COR-L47 (cell line): ENCODE results near the gene RRBP1.

Experiments used
- DNase-seq: peaks from one replicate; lab custom pipeline; 2025; lab: John Stamatoyannopoulos, UW

RRBP1 gene

DNA sequence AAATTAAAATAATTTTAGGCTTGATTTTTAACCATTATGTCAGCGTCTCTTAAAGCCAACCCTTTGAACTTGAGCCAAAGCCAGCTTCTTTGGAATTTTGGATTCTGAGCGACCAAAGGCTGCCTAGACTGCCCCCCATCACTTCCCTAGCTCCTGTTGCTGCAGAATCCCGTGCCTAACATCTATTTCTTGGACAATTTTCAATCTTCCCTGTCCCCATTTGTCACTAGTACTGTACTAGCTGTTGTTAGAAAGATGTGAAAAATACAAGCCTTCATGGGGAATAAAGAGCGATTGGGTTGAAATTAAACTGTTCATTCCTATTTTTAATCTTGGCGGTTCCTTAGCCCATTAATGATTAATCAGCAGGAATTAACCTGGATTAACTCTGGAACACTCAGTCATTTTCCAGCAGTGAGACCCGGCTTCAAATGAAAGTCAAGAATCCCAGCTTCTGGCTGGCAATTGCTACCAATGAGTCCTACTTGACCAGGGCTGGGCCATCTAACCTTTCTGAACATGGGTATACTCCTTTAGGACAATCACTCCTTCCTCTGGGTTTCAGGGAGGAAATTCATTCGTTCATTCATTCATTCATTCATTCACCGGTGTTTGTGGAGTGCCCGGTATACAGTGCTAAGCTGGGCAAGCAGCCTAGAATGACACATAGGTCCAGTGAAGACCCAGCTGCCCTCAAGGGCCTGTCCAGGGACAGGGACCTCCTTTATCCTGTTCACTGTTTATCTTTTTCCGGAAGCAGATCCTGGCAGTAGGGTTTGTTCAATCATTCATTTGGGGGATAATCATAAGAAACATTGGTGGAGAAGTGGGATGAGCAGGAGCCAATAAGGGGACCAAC, 1.4 kb upstream of the RRBP1 start:
- DNase-seq: no peak

DNA sequence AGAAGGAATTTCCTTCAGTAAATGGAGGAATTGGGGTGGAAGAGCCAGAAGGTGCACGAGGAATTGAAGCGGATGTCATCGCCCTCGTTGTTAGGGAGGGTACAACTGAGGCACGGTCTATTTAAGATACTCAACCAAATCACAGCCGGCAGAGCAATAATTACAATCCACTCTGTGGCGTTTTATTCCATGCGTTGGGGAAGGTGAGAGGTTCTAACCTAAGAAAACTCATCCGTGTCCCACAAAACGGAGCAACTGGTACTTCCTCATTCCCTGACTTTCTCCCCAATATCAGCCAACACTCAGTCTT, 802 bp upstream of the RRBP1 start:
- no peak for DNase-seq

DNA sequence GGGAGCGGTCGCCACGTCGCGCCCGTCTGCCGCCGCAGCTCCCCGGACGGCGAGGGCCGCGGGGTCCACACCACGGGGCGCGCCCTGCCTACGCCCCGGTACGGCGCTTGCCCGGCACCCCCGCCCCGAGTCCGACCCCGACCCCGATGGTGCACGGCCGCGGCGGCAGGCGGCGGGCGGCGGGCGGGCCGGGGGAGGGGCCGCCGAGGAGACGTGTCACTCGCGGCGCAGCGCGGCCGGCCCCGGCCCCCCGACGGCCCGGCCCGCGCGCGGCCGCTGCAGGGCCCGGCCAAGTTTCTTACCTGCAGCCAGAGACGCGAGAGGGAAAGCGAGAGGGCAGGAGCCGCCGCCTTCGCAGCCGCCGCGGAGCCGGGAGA, 328 bp downstream of the RRBP1 start:
- no peak for DNase-seq

DNA sequence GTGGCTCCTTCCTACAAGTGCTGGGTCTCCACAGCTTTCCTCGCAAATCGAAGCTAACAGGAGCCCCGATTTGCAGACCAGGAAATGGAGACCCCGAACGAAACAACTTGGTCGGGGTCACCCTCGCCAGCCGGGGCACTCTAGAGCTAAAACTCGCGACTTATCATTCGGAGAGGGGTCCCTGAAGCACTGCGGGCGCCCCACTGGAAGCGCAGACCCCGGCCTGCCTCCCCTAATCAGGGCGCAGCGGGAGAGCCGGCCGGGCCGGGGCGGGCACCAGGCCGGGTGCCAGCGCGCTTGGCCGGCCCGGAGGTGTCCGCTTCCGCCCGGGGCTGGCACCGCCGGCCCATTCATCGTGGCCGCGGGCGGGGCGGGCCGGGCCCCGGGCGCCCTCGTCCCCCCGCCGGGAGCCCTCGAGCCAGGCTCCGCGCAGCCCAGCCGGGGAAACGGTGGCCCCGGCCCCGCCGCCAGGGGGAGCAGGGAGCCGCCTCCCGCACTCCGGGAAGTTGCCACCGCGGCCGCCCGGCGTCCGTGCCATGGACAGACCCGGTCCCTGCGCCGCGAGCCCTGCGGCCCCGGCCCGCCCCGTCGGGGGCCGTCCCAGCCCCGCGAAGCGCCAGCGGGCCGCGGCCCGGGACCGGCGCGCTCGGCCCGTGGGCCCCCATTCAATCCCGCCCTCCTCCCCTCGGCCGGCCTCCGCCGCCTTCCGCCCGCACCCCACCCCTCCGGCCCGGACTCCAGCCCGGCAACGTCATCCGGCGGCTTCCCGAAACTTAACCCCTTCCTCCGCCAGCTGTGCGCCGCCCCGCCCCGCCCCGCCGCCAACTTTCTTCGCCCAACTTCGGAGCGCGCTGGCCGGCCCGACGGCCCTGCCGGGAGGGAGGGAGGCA, 961 bp downstream of the RRBP1 start:
- DNase-seq: peak; percentile 46

DNA sequence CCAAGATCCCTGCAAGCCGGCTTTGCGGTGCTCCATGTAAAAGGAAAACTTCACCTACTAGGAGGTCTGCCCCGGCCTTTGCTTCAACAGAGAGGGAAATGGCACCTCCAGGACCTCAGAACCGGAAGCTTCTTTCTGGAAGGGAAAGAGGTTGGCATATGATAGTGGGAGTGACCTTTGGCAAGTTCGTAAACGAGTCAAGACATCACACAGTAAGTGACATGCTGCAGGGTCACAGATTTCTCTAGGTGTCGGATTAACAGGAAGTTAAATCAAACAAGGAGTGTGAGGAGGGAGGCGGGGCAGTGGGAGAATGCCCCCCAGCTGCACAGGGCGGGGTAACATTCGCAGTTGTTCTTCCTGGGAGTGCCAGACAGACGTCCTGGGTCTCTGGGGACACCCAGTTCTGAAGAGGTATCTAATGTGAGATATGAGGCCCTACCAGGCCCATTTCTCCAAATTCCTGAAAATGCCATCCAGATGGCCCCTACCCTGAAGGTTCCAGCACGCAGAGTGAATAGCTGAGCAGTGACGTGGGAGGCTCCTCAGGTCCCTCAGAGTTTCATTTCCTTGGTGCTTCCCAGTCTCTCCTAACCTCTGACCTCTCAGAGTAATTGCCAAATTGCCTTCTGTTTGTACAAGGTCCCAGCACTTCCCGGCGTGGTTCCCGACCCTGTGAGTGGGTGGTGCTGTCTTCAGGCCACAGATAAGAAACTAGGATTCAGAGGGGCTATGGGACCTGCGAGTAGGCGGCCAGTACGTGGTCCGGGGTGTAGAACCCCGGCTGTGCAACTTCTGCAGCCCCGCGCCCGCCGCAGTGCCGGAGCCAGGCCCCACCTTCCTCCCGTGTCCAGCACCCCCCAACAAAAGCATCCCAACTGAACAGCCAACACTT, 1.9 kb downstream of the RRBP1 start:
- no peak for DNase-seq

DNA sequence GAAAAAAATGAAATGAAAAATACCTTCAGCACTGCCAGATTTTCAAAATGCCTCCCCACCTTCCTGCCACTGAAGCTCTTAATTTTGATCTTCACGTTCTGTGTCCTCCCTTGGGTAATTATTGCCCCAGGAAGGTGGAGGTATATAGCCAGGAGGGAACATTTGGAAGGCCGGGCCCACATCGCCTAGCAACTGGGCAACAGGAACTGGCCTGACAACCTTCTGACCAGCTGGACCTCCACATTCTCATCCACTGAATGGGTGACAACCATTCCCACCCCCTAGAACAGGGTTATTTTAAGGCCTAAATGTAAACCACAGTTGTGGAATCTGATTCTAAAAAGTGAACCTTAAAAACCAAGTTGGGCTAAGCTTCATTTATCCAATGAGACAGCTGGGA, 3.2 kb downstream of the RRBP1 start:
- no peak for DNase-seq

DNA sequence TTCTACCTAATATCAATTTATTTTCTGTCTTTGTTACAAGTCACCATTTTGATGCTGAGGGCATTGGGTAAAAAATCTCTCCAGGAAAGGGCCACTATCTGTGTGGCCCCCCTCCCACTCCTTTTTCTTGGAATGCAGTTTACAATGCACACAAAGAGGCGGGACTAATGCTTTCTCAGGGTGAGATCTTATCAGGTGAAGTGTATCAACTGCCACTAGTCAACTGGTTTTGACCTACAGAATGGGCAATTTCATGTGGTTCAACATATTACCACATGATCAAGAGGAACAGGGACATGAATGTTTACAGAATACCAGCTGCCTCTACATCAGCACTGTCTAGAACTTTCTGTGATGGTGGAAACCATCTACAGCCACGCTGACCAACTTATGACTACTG, 3.7 kb downstream of the RRBP1 start:
- DNase-seq: no peak

DNA sequence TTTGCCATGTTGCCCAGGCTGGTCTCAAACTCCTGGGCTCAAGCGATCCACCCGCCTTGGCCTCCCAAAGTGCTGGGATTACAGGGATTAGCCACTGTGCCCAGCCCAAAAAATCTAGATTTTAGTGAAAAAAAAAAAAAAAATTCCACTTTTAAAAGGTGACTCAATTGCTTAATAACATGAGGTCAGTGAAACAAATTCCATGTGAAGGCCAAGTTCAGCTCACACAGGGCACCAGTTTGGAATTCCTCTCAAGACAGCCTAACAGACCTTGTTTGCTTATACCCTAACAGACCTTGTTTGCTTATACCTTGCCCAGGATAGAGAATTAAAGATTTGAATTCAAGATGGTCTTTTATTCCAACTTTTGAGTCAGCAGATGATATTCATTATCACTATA, 5.1 kb downstream of the RRBP1 start:
- DNase-seq: no peak

DNA sequence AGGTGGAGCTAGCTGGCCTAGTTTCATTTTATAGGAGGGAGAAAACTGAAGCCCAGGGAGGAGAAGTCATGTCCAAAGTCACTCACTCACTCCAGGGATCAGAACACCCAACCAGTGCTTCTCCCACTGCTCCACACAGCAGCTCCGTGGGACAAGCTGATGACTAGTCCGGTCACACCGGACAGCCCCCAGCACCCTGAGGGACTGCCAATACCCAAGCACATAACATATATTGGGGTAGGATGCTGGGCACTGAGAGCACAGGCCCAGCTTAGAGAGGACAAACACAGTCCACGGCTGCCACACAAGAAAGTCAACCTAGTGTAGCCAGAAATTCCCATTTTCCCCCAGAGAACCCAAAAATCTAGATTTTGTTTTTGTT, 5.7 kb downstream of the RRBP1 start:
- no peak for DNase-seq

DNA sequence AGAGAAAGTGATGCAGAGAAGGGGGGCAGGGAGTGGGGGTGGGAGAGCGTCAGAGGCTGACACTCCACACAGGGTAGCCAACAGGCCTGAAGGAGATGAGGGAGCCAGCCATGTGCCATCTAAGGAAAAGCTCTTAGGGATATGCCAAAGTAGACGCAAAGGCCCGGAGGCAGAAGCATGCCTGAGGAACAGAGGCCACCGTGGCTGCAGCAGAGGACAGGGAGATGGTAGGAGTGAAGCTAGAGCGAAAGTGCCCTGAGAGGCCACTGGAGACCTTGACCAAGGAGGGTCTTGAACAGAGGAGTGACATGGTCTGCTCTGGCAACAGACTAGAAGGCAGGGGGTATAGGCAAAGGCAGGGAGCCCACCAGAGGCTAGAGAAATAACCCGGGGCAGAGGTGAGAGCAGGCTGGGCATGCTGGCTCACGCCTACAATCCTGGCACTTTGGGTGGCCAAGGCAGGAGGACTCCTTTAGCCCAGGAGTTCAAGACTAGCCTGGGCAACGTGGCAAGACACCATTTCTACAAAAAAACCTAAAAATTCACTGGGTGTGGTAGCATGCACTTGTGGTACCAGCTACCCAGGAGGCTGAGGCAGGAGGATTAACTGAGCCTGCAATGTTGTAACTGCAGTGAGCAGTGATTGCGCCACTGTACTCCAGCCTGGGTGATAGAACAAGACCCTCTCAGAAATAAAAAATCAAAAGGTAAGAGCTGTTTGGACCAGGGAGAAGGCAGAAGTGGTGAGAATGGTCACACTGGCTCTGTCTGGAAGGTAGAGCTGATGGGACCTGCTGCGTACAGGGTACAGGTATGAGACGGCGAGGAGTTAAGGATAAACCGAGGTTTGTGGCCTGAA, 6.3 kb downstream of the RRBP1 start:
- DNase-seq: no peak

DNA sequence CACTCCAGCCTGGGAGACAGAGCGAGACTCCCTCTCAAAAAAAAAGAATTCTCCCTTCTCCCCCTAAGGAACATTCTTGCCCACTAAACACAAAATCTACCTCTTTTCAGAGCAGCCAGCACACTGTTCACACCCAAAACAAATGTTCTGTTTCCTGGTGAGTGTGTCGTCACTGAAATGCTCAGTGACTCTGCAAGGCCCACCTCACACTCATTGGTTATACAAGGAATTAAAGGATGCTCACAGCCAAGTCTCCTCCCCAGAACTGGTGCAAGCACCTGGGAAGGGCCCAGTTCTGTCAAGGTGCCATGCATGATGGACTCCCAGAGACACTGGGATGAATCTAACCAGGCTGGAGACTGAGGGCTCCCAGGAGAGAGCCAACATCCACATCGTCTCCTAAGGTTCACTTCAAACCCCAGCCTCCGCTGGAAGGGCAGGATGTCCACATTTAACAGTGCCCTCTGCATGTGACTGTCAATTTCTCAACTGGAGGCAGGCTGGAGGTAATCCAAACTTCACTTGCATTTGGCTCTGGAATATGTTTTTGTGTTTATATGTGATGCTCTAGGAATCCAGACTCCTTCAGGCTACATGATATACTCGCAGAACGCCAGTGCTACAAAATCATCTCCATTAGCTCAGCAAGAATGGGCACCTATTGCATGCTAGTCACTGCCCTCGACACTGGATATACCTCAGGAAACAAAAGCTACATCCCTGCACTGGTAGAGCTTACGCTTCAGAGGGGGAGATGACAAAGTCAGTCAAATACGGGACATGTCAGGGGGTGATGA, 7.1 kb downstream of the RRBP1 start:
- DNase-seq: no peak

DNA sequence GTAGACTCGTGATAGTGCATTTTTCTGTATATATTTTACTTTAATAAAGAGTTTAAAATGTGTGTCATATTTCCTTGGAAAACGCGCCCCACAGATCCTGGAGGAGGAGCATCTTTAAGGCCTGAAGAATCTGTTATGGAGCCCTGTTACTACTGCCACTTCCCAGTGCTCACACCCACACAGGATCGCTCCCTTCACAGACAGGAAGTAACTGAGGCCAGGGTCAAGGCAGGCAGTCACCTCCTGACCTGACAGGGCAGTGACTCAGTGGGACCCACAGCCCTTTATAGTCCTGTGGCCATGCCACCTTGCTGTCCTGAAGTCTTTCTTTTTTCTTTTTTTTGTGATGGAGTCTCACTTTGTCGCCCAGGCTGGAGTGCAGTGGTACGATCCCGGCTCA, 9.0 kb downstream of the RRBP1 start:
- no peak for DNase-seq

DNA sequence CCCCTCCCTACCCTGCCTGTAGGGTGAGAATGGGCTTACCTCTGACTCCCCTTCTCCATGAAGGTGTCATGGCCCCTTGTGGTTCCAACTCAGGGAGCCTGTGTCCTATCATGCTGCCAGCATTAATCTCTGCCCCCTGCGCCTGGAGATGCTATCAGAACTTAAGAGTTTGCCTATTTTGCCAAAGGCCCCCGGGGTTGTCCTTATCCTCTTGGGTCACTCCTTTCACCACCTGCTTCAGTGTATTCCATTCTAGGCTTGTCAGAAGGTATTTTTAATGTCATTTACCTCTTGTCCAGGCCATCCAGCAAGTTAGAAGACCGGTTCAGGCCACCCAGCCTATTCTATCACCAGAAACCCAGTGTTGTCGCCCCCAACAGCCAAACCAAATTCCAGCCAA, 10.5 kb downstream of the RRBP1 start:
- no peak for DNase-seq

DNA sequence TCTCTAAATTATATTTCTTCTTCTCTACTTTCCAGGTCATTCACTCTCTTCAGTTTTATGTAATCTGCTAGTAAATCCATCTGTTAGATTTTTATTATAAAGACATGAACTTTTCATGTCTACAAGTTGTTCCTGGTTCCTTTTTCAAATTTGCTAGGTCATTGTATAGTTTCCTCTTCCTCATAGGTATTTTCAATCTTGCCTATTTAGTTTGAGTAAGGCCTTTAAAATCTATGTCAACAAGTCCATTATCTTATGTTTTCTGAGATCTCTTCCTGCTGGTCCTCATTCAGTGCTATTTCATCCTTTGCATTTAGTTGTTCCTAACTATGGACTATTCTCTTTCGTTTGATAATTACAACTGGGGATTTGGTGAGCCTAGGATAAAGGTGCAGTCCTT, 11.0 kb downstream of the RRBP1 start:
- DNase-seq: no peak

DNA sequence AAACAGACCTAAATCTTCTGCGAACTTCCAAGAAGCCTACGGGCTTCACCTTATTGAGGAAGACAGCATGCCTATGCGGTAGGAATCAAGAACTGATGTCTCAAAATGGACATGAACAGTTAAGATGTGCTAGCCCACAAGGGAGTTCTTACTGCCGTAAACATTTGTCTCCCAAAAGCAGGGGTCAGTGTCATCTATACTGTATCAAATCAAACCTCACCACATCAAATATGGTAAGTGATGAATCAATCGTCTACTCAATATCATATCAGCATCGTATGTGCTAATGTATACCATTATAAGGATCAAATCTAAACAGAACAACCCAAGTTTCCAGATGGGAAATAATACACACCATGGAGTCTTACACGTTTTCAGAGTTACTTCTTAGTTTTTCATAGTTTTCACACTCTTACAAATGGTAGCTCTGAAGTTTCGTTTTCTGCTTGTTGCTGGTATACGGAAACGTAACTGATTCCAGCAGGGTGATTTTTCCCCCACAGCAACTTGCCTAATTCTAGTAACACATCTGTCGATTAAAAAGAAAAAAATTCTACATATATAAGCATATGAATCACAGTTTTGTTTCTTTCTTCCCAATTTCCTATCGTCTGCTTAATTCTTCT, 12.6 kb downstream of the RRBP1 start:
- no peak for DNase-seq

DNA sequence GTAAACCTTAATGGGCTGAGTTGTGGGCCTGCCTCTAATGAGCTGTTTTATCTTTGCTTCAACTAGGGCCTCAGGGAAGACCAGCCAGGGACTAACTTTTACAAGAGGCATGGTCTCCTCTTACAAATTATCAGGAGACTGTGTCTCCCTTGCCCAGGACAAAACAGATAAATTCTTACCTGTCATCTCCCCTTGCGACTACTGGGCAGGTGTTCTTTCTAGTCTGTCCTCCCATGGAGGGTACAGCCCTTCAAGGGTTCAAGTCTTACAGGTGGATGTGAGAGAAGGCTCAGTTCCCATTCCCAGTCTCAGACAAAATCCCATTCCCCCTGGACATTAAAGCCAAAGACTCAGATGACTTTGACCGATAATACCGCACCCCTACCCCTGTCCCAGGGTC, 13.6 kb downstream of the RRBP1 start:
- DNase-seq: no peak

DNA sequence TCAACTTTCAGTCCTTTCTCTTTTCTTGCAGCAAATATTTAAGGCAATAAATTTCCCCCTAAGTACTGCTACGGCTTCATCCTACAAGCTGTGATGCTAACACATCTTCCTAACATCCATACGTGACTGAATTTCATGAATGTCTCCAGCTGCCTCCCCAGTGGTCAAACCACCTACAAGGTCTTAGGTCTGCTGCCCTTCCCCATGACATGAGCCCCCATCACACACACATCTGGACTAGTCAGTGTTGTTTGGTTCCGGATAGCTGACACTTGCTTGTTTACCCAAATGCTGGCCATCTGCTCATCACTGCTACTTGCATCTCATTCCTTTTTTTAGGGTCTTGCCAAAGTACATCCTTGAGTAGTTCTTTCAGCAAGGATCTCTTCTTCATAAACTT, 14.6 kb downstream of the RRBP1 start:
- no peak for DNase-seq

DNA sequence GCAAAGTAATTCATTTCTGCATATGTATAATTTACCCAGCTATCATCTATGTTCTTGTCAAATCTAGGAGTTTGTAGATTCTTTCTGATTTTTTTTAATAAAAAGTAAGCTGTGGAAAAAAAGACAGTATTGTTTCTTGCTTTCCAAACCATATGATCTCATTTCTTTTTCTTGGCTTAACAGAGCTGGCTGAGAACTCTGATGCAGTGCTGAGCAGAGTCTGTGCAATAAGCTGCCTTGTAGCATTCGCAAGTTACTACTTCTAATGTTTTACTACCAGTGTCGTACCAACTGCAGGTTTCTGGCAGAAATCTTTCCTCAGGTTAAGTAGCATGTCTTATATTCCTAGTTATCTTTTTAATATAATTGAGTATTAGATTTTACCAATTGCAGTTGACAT, 15.6 kb downstream of the RRBP1 start:
- no peak for DNase-seq

DNA sequence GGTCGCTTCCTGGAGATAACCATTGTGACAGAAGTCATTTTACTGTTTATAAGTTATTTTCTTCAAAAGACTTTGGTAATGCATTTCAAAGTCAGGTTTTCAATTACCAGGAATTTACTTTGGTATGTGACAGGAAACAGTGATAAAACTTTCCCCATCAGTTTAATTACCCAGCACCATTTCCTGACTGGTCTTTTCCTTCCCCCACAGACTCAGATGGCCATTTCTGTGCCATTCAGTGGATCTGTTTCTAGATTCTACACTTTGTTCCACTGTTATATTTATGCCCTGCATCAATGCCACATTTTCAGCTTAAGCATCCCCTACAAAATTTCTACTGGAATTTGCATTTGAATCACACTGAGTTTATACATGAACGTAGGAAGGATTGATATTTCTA, 16.3 kb downstream of the RRBP1 start:
- DNase-seq: no peak

DNA sequence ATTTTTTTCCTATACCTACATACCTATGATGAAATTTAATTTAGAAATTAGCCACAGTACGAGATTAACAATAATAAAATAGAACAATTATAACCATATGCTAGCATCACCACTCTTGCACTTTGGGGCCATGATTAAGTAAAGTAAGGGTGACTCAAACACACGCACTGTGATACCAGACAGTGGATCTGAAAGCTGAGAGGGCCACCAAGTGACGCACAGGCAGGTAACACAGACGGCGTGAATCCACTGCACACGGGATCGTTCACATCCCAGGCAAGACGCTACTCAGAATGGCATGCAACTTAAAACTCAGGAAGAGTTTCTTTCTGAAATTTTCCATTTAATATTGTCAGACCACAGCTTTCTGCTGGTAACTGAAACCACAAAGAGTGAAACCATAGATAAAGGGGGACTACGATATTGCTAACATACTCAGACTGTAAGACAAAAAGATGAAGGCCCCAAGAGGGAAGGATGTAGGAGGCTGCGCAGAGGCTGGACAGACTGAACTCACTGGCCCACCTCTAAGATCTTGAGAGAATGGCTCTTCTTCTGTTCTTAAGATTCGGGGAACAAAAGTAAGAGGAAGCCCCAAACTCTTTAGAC, 17.9 kb downstream of the RRBP1 start:
- no peak for DNase-seq
